OCI-LY7 (cell line): ENCODE results near the gene SFSWAP. TPM values are rescaled to one million over a fixed set of nuclear protein-coding genes. Genes with fewer than 3 reads are reported as not detected.

Experiments
- BruUV-seq: library from RNA; stranded (reverse); fragments of 400-500 nt; replicated peaks from 2 replicates; lab custom pipeline; 2021; lab: Mats Ljungman, UMichigan
- CTCF ChIA-PET: fragments of 300-600 bp; sonication (Branson Sonifier 250); formaldehyde crosslinking; loops from one replicate; lab custom pipeline; 2022; ENCODE audit warnings: antibody characterized with exemption; ENCODE audit not compliant: unreplicated experiment; lab: Charles Lee
- POLR2A ChIA-PET: fragments of 300-600 bp; sonication (Branson Sonifier 250); formaldehyde crosslinking; loops from one replicate; lab custom pipeline; 2022; ENCODE audit warnings: antibody characterized with exemption; lab: Charles Lee
- DNase-seq: peaks from one replicate; pipeline ENCODE4 v3.0.0-alpha.2; 2015; ENCODE audit warnings: low spot score
- H2AFZ ChIP-seq: fragments of 200-600 bp; sonication (generic), shearing (Covaris generic); 2 replicates; pipeline ENCODE4 v1.6.1; 2014; ENCODE audit warnings: mild to moderate bottlenecking, antibody characterized with exemption, low read length, moderate library complexity
- H3K27ac ChIP-seq: fragments of 200-600 bp; sonication (generic); 2 replicates; pipeline ENCODE4 v1.5.1; 2014; ENCODE audit warnings: mixed run types, low read depth, mild to moderate bottlenecking, moderate library complexity, low read length, inconsistent platforms; ENCODE audit not compliant: poor library complexity, severe bottlenecking
- H3K36me3 ChIP-seq: fragments of 200-600 bp; sonication (generic); 2 replicates; pipeline ENCODE4 v1.6.1; 2014; ENCODE audit warnings: mild to moderate bottlenecking, antibody characterized with exemption, low read length, moderate library complexity, mixed read lengths; ENCODE audit not compliant: insufficient read depth
- H3K4me1 ChIP-seq: fragments of 200-600 bp; sonication (generic); 2 replicates; pipeline ENCODE4 v1.5.1; 2014; ENCODE audit warnings: mild to moderate bottlenecking, low read length; ENCODE audit not compliant: insufficient read depth, poor library complexity, severe bottlenecking
- H3K4me2 ChIP-seq: fragments of 200-600 bp; sonication (generic); 2 replicates; pipeline ENCODE4 v1.6.1; 2014; ENCODE audit warnings: mild to moderate bottlenecking, low read length
- H3K4me3 ChIP-seq: fragments of 200-600 bp; sonication (generic); 2 replicates; pipeline ENCODE4 v1.5.1; 2014; ENCODE audit warnings: mild to moderate bottlenecking, low read depth, low read length; ENCODE audit not compliant: poor library complexity, severe bottlenecking
- H3K79me2 ChIP-seq: fragments of 200-600 bp; sonication (generic); 2 replicates; pipeline ENCODE4 v1.6.1; 2016; ENCODE audit warnings: low read depth, mild to moderate bottlenecking, low read length, moderate library complexity, mixed read lengths; ENCODE audit not compliant: insufficient read depth
- H3K9me2 ChIP-seq: fragments of 200-600 bp; sonication (generic); 2 replicates; pipeline ENCODE4 v1.6.1; 2016; ENCODE audit warnings: mild to moderate bottlenecking, low read length, mixed read lengths; ENCODE audit not compliant: insufficient read depth
- H3K9me3 ChIP-seq: fragments of 200-600 bp; sonication (generic); 2 replicates; pipeline ENCODE4 v1.6.1; 2014; ENCODE audit warnings: mild to moderate bottlenecking, mixed run types, low read length, mixed read lengths
- H4K20me1 ChIP-seq: fragments of 200-600 bp; sonication (generic); 2 replicates; pipeline ENCODE4 v1.6.1; 2014; ENCODE audit warnings: mild to moderate bottlenecking, antibody characterized with exemption, low read length, moderate library complexity, mixed read lengths; ENCODE audit not compliant: insufficient read depth
- EZH2phosphoT487 ChIP-seq: fragments of 200-600 bp; sonication (generic); IDR thresholded peaks from 2 replicates; pipeline ENCODE4 v1.6.1; 2018; ENCODE audit warnings: low read depth, borderline replicate concordance, mild to moderate bottlenecking, mixed run types, antibody characterized with exemption, low read length, moderate library complexity, mixed read lengths
- intact Hi-C: fragments of 100-400 bp; cut with micrococcal nuclease; formaldehyde crosslinking; loops from one replicate; pipeline ENCODE4 v1.10.0; 2022; ENCODE audit not compliant: unreplicated experiment
- total RNA-seq, 2 experiments: library from RNA; depleted of rRNA in 1 of 2; stranded (reverse); fragments of >200 nt in 1 of 2; shearing (Covaris generic) in 1 of 2; gene quantifications; 2 replicates each; pipeline ENCODE4 v1.2.3, GENCODE V29; 2014 to 2022
- TF ChIP-seq, protein P1 (sequence below): fragments of 200-600 bp; sonication (generic); conservative IDR thresholded peaks from 2 replicates; pipeline ENCODE4 v1.5.1; 2014; ENCODE audit warnings: mild to moderate bottlenecking, antibody characterized with exemption, low read length, moderate library complexity, mixed read lengths

The SFSWAP gene
- total RNA-seq, 2 experiments from 2014 or later = 54.0 to 87.1 TPM

DNA sequence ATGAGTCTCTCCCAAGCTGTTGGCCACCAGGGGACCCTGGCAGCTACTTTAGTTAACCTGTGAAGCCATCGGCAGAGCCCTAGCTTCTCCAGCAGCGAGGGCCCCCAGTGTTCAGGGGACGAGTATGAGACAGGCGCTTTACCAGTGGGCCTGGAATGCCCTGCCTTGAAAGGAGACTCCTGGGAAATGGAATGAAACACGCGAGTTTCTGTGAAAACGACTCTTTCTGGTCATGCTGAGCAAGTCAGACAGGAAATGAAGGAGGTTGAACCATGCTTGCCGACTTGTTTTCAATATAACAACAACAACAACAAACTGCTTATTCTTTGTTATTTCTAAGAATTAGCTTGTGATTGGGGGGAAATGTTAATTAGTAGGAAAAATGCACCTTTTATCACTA, 42.9 kb downstream of the SFSWAP start:
- no peak for DNase-seq
- no peaks in the 10 kb centered on the region for H3K4me1 ChIP-seq
- no peaks in the 10 kb centered on the region for H3K9me3 ChIP-seq
- CTCF ChIA-PET = no interaction called here
- H3K79me2 ChIP-seq = no peaks in the 10 kb centered on the region
- POLR2A ChIA-PET = no interaction called here
- no peak overlapping the region for H3K4me2 ChIP-seq
- intact Hi-C loops = no loop called here
- no peak overlapping the region for H3K27ac ChIP-seq
- no peak overlapping the region for H2AFZ ChIP-seq
- TF ChIP-seq EZH2phosphoT487 = no peak
- TF ChIP-seq, protein P1, sequence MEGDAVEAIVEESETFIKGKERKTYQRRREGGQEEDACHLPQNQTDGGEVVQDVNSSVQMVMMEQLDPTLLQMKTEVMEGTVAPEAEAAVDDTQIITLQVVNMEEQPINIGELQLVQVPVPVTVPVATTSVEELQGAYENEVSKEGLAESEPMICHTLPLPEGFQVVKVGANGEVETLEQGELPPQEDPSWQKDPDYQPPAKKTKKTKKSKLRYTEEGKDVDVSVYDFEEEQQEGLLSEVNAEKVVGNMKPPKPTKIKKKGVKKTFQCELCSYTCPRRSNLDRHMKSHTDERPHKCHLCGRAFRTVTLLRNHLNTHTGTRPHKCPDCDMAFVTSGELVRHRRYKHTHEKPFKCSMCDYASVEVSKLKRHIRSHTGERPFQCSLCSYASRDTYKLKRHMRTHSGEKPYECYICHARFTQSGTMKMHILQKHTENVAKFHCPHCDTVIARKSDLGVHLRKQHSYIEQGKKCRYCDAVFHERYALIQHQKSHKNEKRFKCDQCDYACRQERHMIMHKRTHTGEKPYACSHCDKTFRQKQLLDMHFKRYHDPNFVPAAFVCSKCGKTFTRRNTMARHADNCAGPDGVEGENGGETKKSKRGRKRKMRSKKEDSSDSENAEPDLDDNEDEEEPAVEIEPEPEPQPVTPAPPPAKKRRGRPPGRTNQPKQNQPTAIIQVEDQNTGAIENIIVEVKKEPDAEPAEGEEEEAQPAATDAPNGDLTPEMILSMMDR = no peak
- no peaks in the 10 kb centered on the region for H4K20me1 ChIP-seq
- no peak overlapping the region for H3K4me3 ChIP-seq
- no peaks in the 10 kb centered on the region for H3K9me2 ChIP-seq
- no TSS peak for BruUV-seq
- H3K36me3 ChIP-seq = peaks cover 100% of the 10 kb centered on the region

DNA sequence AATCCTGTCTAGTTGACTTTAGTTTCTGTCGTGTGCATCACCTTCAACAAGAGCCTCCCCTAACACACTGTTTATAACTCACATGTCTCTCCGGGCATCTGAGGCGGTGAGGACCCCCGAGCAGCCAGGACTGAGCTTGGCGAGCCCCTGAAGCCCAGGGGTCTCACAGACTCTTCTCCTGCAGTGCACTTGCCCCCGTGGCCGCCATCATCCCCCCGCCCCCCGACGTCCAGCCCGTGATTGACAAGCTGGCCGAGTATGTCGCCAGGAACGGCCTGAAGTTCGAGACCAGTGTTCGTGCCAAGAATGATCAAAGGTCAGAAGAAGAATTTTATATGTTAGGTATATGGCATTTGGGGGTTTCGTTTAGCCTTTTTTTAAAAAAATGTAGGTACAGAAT, 43.3 kb downstream of the SFSWAP start:
- no peaks in the 10 kb centered on the region for H3K4me1 ChIP-seq
- no TSS peak for BruUV-seq
- H4K20me1 ChIP-seq = no peaks in the 10 kb centered on the region
- no peaks in the 10 kb centered on the region for H3K9me2 ChIP-seq
- no peak for DNase-seq
- ChIA-PET POLR2A (no interaction called here), CTCF (no interaction called here)
- H3K9me3 ChIP-seq = no peaks in the 10 kb centered on the region
- no peaks in the 10 kb centered on the region for H3K79me2 ChIP-seq
- no peak overlapping the region for H3K4me2 ChIP-seq
- peaks cover 100% of the 10 kb centered on the region for H3K36me3 ChIP-seq
- H2AFZ ChIP-seq = no peak overlapping the region
- intact Hi-C loops = no loop called here
- no peak overlapping the region for H3K4me3 ChIP-seq
- TF ChIP-seq, protein P1 = no peak
- no peak for TF ChIP-seq EZH2phosphoT487
- no peak overlapping the region for H3K27ac ChIP-seq

DNA sequence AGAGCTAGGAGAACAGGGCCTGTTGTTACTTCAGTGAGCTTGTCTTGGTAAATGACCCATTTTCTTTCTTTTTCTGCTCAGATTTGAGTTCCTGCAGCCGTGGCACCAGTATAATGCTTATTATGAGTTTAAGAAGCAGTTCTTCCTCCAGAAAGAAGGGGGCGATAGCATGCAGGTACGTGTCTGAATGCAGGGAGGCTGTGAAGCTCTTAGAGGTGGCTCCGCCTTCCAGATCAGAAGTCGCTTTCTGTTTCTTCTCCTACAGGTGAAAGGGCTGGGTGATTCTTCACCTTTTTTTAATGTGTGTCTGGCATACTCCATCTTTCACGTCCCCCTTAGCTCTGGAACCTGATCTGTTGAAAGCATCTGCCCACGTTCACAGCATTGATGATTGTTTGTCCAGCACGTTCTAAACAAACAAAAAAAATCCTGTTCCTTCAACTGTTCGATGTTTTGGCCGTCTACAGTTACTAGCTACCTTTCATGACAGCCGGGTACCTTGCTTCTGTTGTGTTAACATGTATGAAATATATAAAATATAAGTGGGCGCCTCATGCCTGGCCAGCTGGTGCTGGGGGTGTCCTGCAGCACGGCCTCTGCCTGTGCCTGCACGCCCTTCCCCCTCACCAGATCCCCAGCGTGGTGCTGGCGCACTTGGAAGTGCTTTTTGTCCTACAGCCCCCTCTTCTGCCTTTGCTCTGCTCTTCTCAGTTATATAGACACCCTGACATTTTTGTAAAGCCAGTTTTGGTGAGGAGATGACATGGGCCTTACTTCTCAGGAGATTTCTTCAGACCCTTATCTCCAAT, 44.6 kb downstream of the SFSWAP start:
- Histone ChIP-seq H2AFZ (no peak overlapping the region), H3K79me2 (no peaks in the 10 kb centered on the region), H3K4me1 (no peaks in the 10 kb centered on the region), H3K27ac (no peak overlapping the region), H3K9me2 (no peaks in the 10 kb centered on the region), H3K4me3 (no peak overlapping the region), H3K4me2 (no peak overlapping the region), H4K20me1 (no peaks in the 10 kb centered on the region), H3K9me3 (no peaks in the 10 kb centered on the region), H3K36me3 (peaks cover 98% of the 10 kb centered on the region)
- TF ChIP-seq, protein P1 = peak; percentile 78
- TF ChIP-seq EZH2phosphoT487 = no peak
- BruUV-seq = no TSS peak
- DNase-seq = peak; percentile 56
- POLR2A ChIA-PET = interaction anchor here (0.7 to 1.3 kb wide), 3 partner anchors 9 to 20 kb away, joined by 3 to 4 read pairs (median 3); no protein-coding TSS in a partner anchor
- CTCF ChIA-PET = no interaction called here
- intact Hi-C loops = no loop called here
